ENCODE data around the gene TFB1M.
"Not testable (repeated sequence)": the region's sequence is repeated elsewhere in the genome, so short reads cannot be mapped to it uniquely, and the experiment has no call there.

The TFB1M gene

DNA sequence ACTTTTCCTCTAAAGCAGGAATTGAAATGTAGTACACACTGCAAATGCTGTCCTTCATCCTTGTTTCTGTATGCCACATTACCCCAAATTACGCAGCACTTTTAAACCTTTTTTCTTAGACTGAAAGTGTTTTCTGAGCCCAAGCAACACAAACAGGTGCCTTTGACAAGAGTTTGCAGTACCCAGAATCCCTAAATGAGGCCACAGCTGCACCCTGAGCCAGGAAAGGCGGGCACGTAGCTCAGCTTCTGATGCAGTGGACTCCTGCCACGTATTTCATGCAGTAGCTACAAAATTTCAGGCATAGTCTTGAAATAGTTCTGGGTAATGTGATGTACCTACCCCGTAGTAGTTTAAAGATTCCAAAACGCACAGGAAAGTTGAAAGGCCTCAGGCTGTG is 81.4 kb downstream of the TFB1M start:
- no peaks in the 10 kb centered on the region for H3K4me1 ChIP-seq (ENCODE audit: control insufficient read depth, insufficient read depth, low read length)
- no peaks in the 10 kb centered on the region for H3K9me3 ChIP-seq (ENCODE audit: control insufficient read depth, insufficient read depth, low read depth, low read length)
- ChIA-PET CTCF (interaction anchor here (1.6 kb wide), 1 partner anchor 15 kb away, joined by 4 read pairs; no protein-coding TSS in a partner anchor), POLR2A (no interaction called here)
- H3K27ac ChIP-seq (ENCODE audit: extremely low read depth, low read depth, low read length), result no peak overlapping the region
- no peak overlapping the region for H3K4me3 ChIP-seq (ENCODE audit: low read depth, low read length)
- no peaks in the 10 kb centered on the region for H3K36me3 ChIP-seq (ENCODE audit: control insufficient read depth in 2 of 2, insufficient read depth in 1 of 2, low read length in 2 of 2)
- TF ChIP-seq, protein P1, sequence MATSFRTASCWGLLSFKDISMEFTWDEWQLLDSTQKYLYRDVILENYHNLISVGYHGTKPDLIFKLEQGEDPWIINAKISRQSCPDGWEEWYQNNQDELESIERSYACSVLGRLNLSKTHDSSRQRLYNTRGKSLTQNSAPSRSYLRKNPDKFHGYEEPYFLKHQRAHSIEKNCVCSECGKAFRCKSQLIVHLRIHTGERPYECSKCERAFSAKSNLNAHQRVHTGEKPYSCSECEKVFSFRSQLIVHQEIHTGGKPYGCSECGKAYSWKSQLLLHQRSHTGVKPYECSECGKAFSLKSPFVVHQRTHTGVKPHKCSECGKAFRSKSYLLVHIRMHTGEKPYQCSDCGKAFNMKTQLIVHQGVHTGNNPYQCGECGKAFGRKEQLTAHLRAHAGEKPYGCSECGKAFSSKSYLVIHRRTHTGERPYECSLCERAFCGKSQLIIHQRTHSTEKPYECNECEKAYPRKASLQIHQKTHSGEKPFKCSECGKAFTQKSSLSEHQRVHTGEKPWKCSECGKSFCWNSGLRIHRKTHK (tag by site-specific recombination; IDR thresholded peaks at IDR 0.05), result no peak
- no peak for TF ChIP-seq ZNF473 (tag by site-specific recombination; IDR thresholded peaks at IDR 0.05)
- TF ChIP-seq ZNF324 (tag by site-specific recombination; IDR thresholded peaks at IDR 0.05), result no peak
- TF ChIP-seq ZNF501 (tag by site-specific recombination; IDR thresholded peaks at IDR 0.05), result no peak
- TF ChIP-seq ZNF521 (tag by site-specific recombination; IDR thresholded peaks at IDR 0.05), result no peak
- no peak for TF ChIP-seq EGR2 (tag by site-specific recombination; IDR thresholded peaks at IDR 0.05; ENCODE audit: low read depth)
- no peak for TF ChIP-seq ZFP69B (tag by site-specific recombination; IDR thresholded peaks at IDR 0.05)
- TF ChIP-seq ZNF433 (tag by site-specific recombination; IDR thresholded peaks at IDR 0.05; ENCODE audit: low read depth), result no peak
- TF ChIP-seq, protein P2, sequence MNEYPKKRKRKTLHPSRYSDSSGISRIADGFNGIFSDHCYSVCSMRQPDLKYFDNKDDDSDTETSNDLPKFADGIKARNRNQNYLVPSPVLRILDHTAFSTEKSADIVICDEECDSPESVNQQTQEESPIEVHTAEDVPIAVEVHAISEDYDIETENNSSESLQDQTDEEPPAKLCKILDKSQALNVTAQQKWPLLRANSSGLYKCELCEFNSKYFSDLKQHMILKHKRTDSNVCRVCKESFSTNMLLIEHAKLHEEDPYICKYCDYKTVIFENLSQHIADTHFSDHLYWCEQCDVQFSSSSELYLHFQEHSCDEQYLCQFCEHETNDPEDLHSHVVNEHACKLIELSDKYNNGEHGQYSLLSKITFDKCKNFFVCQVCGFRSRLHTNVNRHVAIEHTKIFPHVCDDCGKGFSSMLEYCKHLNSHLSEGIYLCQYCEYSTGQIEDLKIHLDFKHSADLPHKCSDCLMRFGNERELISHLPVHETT (tag by site-specific recombination; IDR thresholded peaks at IDR 0.05), result no peak
- no peak for TF ChIP-seq ZNF175 (tag by site-specific recombination; IDR thresholded peaks at IDR 0.05)
- TF ChIP-seq, protein P3, sequence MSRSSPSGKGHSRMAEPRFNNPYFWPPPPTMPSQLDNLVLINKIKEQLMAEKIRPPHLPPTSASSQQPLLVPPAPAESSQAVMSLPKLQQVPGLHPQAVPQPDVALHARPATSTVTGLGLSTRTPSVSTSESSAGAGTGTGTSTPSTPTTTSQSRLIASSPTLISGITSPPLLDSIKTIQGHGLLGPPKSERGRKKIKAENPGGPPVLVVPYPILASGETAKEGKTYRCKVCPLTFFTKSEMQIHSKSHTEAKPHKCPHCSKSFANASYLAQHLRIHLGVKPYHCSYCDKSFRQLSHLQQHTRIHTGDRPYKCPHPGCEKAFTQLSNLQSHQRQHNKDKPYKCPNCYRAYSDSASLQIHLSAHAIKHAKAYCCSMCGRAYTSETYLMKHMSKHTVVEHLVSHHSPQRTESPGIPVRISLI (tag by site-specific recombination; IDR thresholded peaks at IDR 0.05), result no peak
- TF ChIP-seq ZNF133 (tag by site-specific recombination; IDR thresholded peaks at IDR 0.05), result no peak
- TF ChIP-seq GLIS1 (tag by site-specific recombination; IDR thresholded peaks at IDR 0.05), result no peak
- TF ChIP-seq ZNF529 (tag by site-specific recombination; IDR thresholded peaks at IDR 0.05; ENCODE audit: insufficient replicate concordance), result no peak
- no peak for TF ChIP-seq ZNF837 (tag by site-specific recombination; IDR thresholded peaks at IDR 0.05)
- no peak for TF ChIP-seq SCRT2 (tag by site-specific recombination; IDR thresholded peaks at IDR 0.05)
- no peak for TF ChIP-seq MEIS1 (CRISPR knock-in tag; IDR thresholded peaks at IDR 0.05; ENCODE audit: borderline replicate concordance)
- TF ChIP-seq, protein P4, sequence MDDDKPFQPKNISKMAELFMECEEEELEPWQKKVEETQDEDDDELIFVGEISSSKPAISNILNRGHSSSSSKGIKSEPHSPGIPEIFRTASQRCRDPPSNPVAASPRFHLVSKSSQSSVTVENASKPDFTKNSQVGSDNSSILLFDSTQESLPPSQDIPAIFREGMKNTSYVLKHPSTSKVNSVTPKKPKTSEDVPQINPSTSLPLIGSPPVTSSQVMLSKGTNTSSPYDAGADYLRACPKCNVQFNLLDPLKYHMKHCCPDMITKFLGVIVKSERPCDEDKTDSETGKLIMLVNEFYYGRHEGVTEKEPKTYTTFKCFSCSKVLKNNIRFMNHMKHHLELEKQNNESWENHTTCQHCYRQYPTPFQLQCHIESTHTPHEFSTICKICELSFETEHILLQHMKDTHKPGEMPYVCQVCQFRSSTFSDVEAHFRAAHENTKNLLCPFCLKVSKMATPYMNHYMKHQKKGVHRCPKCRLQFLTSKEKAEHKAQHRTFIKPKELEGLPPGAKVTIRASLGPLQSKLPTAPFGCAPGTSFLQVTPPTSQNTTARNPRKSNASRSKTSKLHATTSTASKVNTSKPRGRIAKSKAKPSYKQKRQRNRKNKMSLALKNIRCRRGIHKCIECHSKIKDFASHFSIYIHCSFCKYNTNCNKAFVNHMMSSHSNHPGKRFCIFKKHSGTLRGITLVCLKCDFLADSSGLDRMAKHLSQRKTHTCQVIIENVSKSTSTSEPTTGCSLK (tag by site-specific recombination; IDR thresholded peaks at IDR 0.05), result no peak
- no peak for TF ChIP-seq ZNF202 (tag by site-specific recombination; IDR thresholded peaks at IDR 0.05; ENCODE audit: borderline replicate concordance)
- TF ChIP-seq HOXA7 (CRISPR knock-in tag; IDR thresholded peaks at IDR 0.05; ENCODE audit: borderline replicate concordance), result no peak

DNA sequence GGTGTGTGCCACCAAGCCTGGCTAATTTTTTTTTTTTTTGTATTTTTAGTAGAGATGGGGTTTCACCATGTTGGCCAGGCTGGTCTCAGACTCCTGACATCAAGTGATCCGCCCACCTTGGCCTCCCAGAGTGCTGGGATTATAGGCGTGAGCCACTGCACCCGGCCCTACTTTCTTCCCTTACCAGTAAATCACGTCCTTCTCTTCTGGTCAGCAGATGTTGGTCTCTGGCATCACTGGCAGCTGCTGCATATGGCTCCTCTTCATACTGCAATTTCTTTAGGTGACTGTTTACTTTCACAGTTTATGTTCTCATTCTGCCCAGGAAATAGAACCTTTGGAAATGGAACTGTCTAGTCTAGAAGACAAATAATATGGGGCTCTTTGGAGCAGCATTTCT is 83.3 kb downstream of the TFB1M start:
- H3K9me3 ChIP-seq (ENCODE audit: control insufficient read depth, insufficient read depth, low read depth, low read length); POLR2A ChIA-PET; H3K36me3 ChIP-seq (ENCODE audit: control insufficient read depth in 2 of 2, insufficient read depth in 1 of 2, low read length in 2 of 2); H3K27ac ChIP-seq (ENCODE audit: extremely low read depth, low read depth, low read length); H3K4me3 ChIP-seq (ENCODE audit: low read depth, low read length); CTCF ChIA-PET; H3K4me1 ChIP-seq (ENCODE audit: control insufficient read depth, insufficient read depth, low read length): not testable (repeated sequence)
